NB4 (cell line): Measurements from ENCODE around the gene USP12.

Source experiments
- CTCF ChIP-seq: IDR thresholded peaks from one replicate; pipeline ENCODE4 v1.5.1; 2012; ENCODE audit warnings: low read depth, low read length
- MAX ChIP-seq: IDR thresholded peaks from 2 replicates; pipeline ENCODE4 v1.6.1; 2011; ENCODE audit warnings: low read depth, low read length
- MYC ChIP-seq: IDR thresholded peaks from 2 replicates; pipeline ENCODE4 v1.6.1; 2011; ENCODE audit warnings: low read depth, low read length
- POLR2A ChIP-seq: IDR thresholded peaks from 2 replicates; pipeline ENCODE4 v1.6.1; 2011; ENCODE audit warnings: mild to moderate bottlenecking; ENCODE audit not compliant: insufficient read length; ENCODE audit errors: extremely low read depth

- TF ChIP-seq POLR2A = peak; percentile 71
- no peak for TF ChIP-seq CTCF
- no peak for TF ChIP-seq MAX
- TF ChIP-seq MYC = no peak
Observed at GRCh38 chr13:27171244-27171826, at the start of gene USP12.
